Right lobe of liver (tissue), 4 donors: ENCODE results near the gene TRMT61A.

ENCODE experiments used
- POLR2A ChIP-seq: fragments of 450-650 bp; IDR thresholded peaks from one replicate; pipeline ENCODE4 v1.6.1; 2017; ENCODE audit warnings: antibody characterized with exemption, mild to moderate bottlenecking
- TF ChIP-seq, protein P1 (sequence below), 4 donors: fragments of 200-600 bp in 3 of 4; fragments of 450-650 bp in 1 of 4; IDR thresholded peaks; one replicate each; pipeline versions ENCODE4 v1.5.1 to v1.8.0; 2016 to 2022; ENCODE audit warnings: antibody characterized with exemption in 4 of 4, mild to moderate bottlenecking in 2 of 4
- donor health status: DM: no; HTN: no; CAD: no.
- donor health status: DM: no; HTN: no; CAD: no.
- donor health status: DM: no; HTN: yes; CAD: no.

DNA sequence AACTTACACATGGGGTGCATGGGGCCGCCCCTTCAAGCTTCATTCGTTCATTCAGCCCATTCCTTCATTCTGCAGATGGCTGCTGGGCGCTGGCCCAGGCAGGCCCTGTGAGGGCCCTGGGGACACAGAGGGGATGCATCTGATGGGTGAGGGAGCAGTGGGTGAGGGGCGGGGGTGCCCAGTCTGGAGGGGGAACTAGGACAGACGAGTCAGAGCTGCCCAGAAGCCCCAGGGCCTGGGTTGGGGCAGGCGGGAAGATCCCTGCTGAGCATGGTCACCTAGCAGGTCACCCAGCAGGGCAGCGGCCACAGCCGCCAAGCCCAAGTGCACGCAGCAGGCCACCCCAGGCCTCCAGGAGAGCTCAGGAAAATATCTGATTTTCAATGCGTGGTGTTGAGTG is 14.1 kb downstream of the TRMT61A start:
- TF ChIP-seq, protein P1, sequence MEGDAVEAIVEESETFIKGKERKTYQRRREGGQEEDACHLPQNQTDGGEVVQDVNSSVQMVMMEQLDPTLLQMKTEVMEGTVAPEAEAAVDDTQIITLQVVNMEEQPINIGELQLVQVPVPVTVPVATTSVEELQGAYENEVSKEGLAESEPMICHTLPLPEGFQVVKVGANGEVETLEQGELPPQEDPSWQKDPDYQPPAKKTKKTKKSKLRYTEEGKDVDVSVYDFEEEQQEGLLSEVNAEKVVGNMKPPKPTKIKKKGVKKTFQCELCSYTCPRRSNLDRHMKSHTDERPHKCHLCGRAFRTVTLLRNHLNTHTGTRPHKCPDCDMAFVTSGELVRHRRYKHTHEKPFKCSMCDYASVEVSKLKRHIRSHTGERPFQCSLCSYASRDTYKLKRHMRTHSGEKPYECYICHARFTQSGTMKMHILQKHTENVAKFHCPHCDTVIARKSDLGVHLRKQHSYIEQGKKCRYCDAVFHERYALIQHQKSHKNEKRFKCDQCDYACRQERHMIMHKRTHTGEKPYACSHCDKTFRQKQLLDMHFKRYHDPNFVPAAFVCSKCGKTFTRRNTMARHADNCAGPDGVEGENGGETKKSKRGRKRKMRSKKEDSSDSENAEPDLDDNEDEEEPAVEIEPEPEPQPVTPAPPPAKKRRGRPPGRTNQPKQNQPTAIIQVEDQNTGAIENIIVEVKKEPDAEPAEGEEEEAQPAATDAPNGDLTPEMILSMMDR (IDR thresholded peaks at IDR 0.05): no peak
- TF ChIP-seq POLR2A: no peak
